Neural cell (in vitro differentiated cells): ENCODE measurements around the gene CIB4. TPM values are rescaled to one million over a fixed set of nuclear protein-coding genes. Genes with fewer than 3 reads are reported as not detected.

ENCODE experiments used
- H2AFZ ChIP-seq: fragments of 200-600, 300-800 bp; sonication (generic), shearing (Covaris generic); 2 replicates; pipeline ENCODE4 v1.6.0; 2014; ENCODE audit warnings: low read depth, mild to moderate bottlenecking, antibody characterized with exemption, low read length, moderate library complexity
- H3F3A ChIP-seq: fragments of 200-600 bp; shearing (Covaris generic); 2 replicates; pipeline ENCODE4 v1.6.1; 2016; ENCODE audit warnings: mild to moderate bottlenecking, moderate library complexity, mixed read lengths, antibody characterized with exemption, low read length; ENCODE audit not compliant: insufficient read depth, poor library complexity, severe bottlenecking
- H3K27ac ChIP-seq: fragments of 200-600, 300-800 bp; sonication (generic), shearing (Covaris generic); 2 replicates; pipeline ENCODE4 v1.5.1; 2014; ENCODE audit warnings: mild to moderate bottlenecking, low read length, moderate library complexity
- H3K27me3 ChIP-seq: fragments of 300-800, 200-600 bp; sonication (generic), shearing (Covaris generic); 2 replicates; pipeline ENCODE4 v1.6.0; 2014; ENCODE audit warnings: mild to moderate bottlenecking, low read depth, low read length, moderate library complexity; ENCODE audit not compliant: insufficient read depth
- H3K36me3 ChIP-seq: fragments of 300-800, 200-600 bp; sonication (generic), shearing (Covaris generic); 2 replicates; pipeline ENCODE4 v1.5.1; 2014; ENCODE audit warnings: mild to moderate bottlenecking, antibody characterized with exemption, low read length, moderate library complexity; ENCODE audit not compliant: insufficient read depth
- H3K4me2 ChIP-seq: fragments of 300-800, 200-600 bp; sonication (generic), shearing (Covaris generic); 2 replicates; pipeline ENCODE4 v1.6.0; 2014; ENCODE audit warnings: mild to moderate bottlenecking, low read length
- H3K4me3 ChIP-seq: fragments of 300-800, 200-600 bp; sonication (generic), shearing (Covaris generic); 2 replicates; pipeline ENCODE4 v1.5.1; 2014; ENCODE audit warnings: mild to moderate bottlenecking, low read length, moderate library complexity
- H3K79me2 ChIP-seq: fragments of 200-600 bp; shearing (Covaris generic); replicated peaks from 2 replicates; pipeline ENCODE4 v1.6.0; 2014; ENCODE audit warnings: mild to moderate bottlenecking, low read length, moderate library complexity; ENCODE audit not compliant: insufficient read depth
- H3K9ac ChIP-seq: fragments of 300-800, 200-600 bp; sonication (generic), shearing (Covaris generic); 2 replicates; pipeline ENCODE4 v1.6.1; 2016; ENCODE audit warnings: mild to moderate bottlenecking, low read length, mixed read lengths
- H3K9me2 ChIP-seq: fragments of 200-600 bp; shearing (Covaris generic); 2 replicates; pipeline ENCODE4 v1.6.1; 2016; ENCODE audit warnings: mild to moderate bottlenecking, low read length, mixed read lengths; ENCODE audit not compliant: insufficient read depth
- H3K9me3 ChIP-seq: fragments of 200-600, 300-800 bp; sonication (generic), shearing (Covaris generic); 2 replicates; pipeline ENCODE4 v1.6.1; 2016; ENCODE audit warnings: mild to moderate bottlenecking, mixed run types, low read length, moderate library complexity, mixed read lengths
- H4K20me1 ChIP-seq: fragments of 200-600 bp; shearing (Covaris generic); 2 replicates; pipeline ENCODE4 v1.6.1; 2016; ENCODE audit warnings: mild to moderate bottlenecking, mixed run types; ENCODE audit not compliant: insufficient read depth
- CTCF ChIP-seq: fragments of 450-650 bp; IDR thresholded peaks from 2 replicates; pipeline ENCODE4 v1.5.1; 2014; ENCODE audit warnings: antibody characterized with exemption, mild to moderate bottlenecking, moderate library complexity; ENCODE audit not compliant: poor library complexity, severe bottlenecking
- EP300 ChIP-seq: fragments of 450-650 bp; conservative IDR thresholded peaks from 2 replicates; pipeline ENCODE4 v1.6.1; 2014; ENCODE audit warnings: antibody characterized with exemption, mild to moderate bottlenecking, moderate library complexity; ENCODE audit not compliant: poor library complexity, severe bottlenecking
- EZH2 ChIP-seq: fragments of 200-600, 300-800 bp; shearing (Covaris generic), sonication (generic); IDR thresholded peaks from 2 replicates; pipeline ENCODE4 v1.6.1; 2014; ENCODE audit warnings: antibody characterized with exemption, low read length, borderline replicate concordance, mild to moderate bottlenecking; ENCODE audit not compliant: insufficient read depth, poor library complexity, severe bottlenecking
- MXI1 ChIP-seq: fragments of 450-650 bp; conservative IDR thresholded peaks from 2 replicates; pipeline ENCODE4 v1.6.1; 2014; ENCODE audit warnings: antibody characterized with exemption, mild to moderate bottlenecking; ENCODE audit not compliant: poor library complexity, severe bottlenecking
- POLR2AphosphoS5 ChIP-seq: IDR thresholded peaks from 2 replicates; pipeline ENCODE4 v1.6.1; 2012
- RAD21 ChIP-seq: fragments of 450-650 bp; conservative IDR thresholded peaks from 2 replicates; pipeline ENCODE4 v1.6.1; 2014; ENCODE audit warnings: antibody characterized with exemption, mild to moderate bottlenecking, moderate library complexity
- REST ChIP-seq: IDR thresholded peaks from 2 replicates; pipeline ENCODE4 v1.6.1; 2012; ENCODE audit warnings: borderline replicate concordance
- SMC3 ChIP-seq: fragments of 450-650 bp; conservative IDR thresholded peaks from 2 replicates; pipeline ENCODE4 v1.6.1; 2014; ENCODE audit warnings: antibody characterized with exemption, mild to moderate bottlenecking, moderate library complexity; ENCODE audit not compliant: poor library complexity
- TAF1 ChIP-seq: IDR thresholded peaks from 2 replicates; pipeline ENCODE4 v1.6.1; 2012; ENCODE audit warnings: low read depth
- polyA plus RNA-seq: library from polyadenylated mRNA; depleted of rRNA; stranded (reverse); fragments of >200 nt; gene quantifications from 2 replicates; pipeline ENCODE4 v1.2.3, GENCODE V29; 2014

CIB4 gene
- polyA plus RNA-seq, 1 donor from 2014 or later: not detected

- no peak for TF ChIP-seq RAD21
- no peak for TF ChIP-seq MXI1
- no peak for TF ChIP-seq POLR2AphosphoS5
- no peak for TF ChIP-seq TAF1
- TF ChIP-seq REST: no peak
- no peak for TF ChIP-seq EP300
- TF ChIP-seq CTCF: no peak
- TF ChIP-seq EZH2: no peak
- TF ChIP-seq SMC3: no peak
- H3K4me3 ChIP-seq: no peak overlapping the region
Observed at GRCh38 chr2:26627350-26628105, 13.6 kb downstream of the CIB4 start.

GRCh38 chr2:26626606-26627005, 14.6 kb downstream of the CIB4 start:
- no peak overlapping the region for H3K4me3 ChIP-seq
- TF ChIP-seq EP300 (no peak), SMC3 (no peak), MXI1 (no peak)
- H3K9ac ChIP-seq: no peak overlapping the region
- no peaks in the 10 kb centered on the region for H3K9me3 ChIP-seq
- H3F3A ChIP-seq: no peaks in the 10 kb centered on the region
- no peaks in the 10 kb centered on the region for H3K9me2 ChIP-seq
- no peaks in the 10 kb centered on the region for H3K79me2 ChIP-seq
- H3K36me3 ChIP-seq: no peaks in the 10 kb centered on the region
- H3K4me2 ChIP-seq: no peak overlapping the region
- H4K20me1 ChIP-seq: no peaks in the 10 kb centered on the region
- no peak overlapping the region for H2AFZ ChIP-seq
- no peak overlapping the region for H3K27ac ChIP-seq
- no peaks in the 10 kb centered on the region for H3K27me3 ChIP-seq

More at GRCh38 chr2:26627350-26628105, 13.6 kb downstream of the CIB4 start:
- Histone ChIP-seq H3K4me2 (no peak overlapping the region), H3K79me2 (no peaks in the 10 kb centered on the region), H3K9me3 (no peaks in the 10 kb centered on the region), H4K20me1 (no peaks in the 10 kb centered on the region), H3K36me3 (no peaks in the 10 kb centered on the region), H3K9ac (no peak overlapping the region), H3K27me3 (no peaks in the 10 kb centered on the region), H3K9me2 (no peaks in the 10 kb centered on the region), H3K27ac (no peak overlapping the region), H2AFZ (no peak overlapping the region), H3F3A (no peaks in the 10 kb centered on the region)
